ENCODE results near the gene PLPPR1.

GRCh38 chr9:101367323-101367722, 338.8 kb downstream of the PLPPR1 start:
- no peak for TF ChIP-seq CTCF (IDR thresholded peaks at IDR 0.05)
- no peak for TF ChIP-seq POLR2AphosphoS5 (IDR thresholded peaks at IDR 0.05)
- no peak for TF ChIP-seq POLR2A (IDR thresholded peaks at IDR 0.05)
